ENCODE measurements around the gene ATG14. TPM values are rescaled to one million over a fixed set of nuclear protein-coding genes. Genes with fewer than 3 reads are reported as not detected.

ATG14 gene
- total and polyA plus RNA-seq, 2 of the 8 experiments (the other 6 are each of a cell fraction or from before 2014, with no cell fraction given) = 4.9 to 10.8 TPM

DNA sequence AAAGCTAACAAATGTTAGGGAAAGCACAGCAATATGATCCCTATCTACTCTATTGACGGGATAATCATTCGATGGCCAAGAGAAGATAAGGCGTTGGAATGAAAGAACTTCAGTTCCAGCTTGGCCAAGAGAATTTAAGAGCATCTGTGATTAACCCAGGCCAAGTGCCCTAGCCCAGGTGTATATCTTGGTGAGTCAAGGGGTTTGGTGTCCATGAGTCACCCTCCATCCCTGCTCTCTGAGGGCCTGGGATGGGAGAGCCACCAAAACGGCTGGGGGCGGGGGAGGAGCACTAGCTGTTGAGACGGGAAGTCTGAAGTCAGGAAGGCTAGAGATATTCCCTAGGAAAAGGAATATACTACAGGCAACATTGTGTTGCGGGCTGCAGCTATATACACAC lies 15.8 kb upstream of the ATG14 start:
- no peak for FAIRE-seq

More for the DNA sequence above, 15.8 kb upstream of the ATG14 start:
- Histone ChIP-seq H3K79me1 (ENCODE audit: low read depth, low read length) (no peaks in the 10 kb centered on the region), H2AK5ac (ENCODE audit: low read depth, low read length) (no peak overlapping the region), H4K20me1 (replicated peaks in 1 of 2; ENCODE audit: control insufficient read depth in 1 of 2, insufficient read depth in 2 of 2, low read length in 2 of 2) (no peaks in the 10 kb centered on the region), H3K23ac (ENCODE audit: insufficient read length) (no peak overlapping the region), H3K79me2 (ENCODE audit: control insufficient read depth in 1 of 2, insufficient read depth in 2 of 2, low read length in 2 of 2) (no peaks in the 10 kb centered on the region), H2BK120ac (replicated peaks; ENCODE audit: low read depth, low read length) (no peak overlapping the region), H3K18ac (ENCODE audit: extremely low read depth, low read length) (no peak overlapping the region), H4K91ac (replicated peaks; ENCODE audit: insufficient read length, low read length) (no peak overlapping the region), H3K27ac (ENCODE audit: low read depth, low read length) (no peak overlapping the region), H3K36me3 (ENCODE audit: control insufficient read depth in 2 of 4, insufficient read depth in 4 of 4, low read length in 3 of 4) (no peaks in the 10 kb centered on the region), H3K4me1 (replicated peaks in 1 of 4; ENCODE audit: control insufficient read depth in 3 of 4, insufficient read depth in 4 of 4, low read length in 3 of 4) (peaks cover 0 to 3% (median 0%) of the 10 kb centered on the region in 4 experiments; a peak in 2 of 7 replicates), H3K4ac (replicated peaks; ENCODE audit: insufficient read length, low read depth, low read length) (no peak overlapping the region), H3K9ac (replicated peaks in 1 of 4; ENCODE audit: extremely low read depth in 1 of 4, low read depth in 3 of 4, low read length in 3 of 4) (no peak overlapping the region), H2BK15ac (ENCODE audit: low read length) (no peak overlapping the region), H2BK5ac (ENCODE audit: low read depth, low read length) (no peak overlapping the region), H3K4me2 (ENCODE audit: insufficient read depth in 1 of 2, low read depth in 2 of 2, low read length in 2 of 2) (no peak overlapping the region), H3K23me2 (ENCODE audit: low read depth, low read length) (no peaks in the 10 kb centered on the region), H3K56ac (replicated peaks; ENCODE audit: insufficient read length, low read depth, low read length) (no peak overlapping the region), H3K14ac (ENCODE audit: insufficient read length) (no peak overlapping the region), H2BK20ac (ENCODE audit: low read length) (no peak overlapping the region), H2AFZ (ENCODE audit: low read length) (no peak overlapping the region), H2BK12ac (ENCODE audit: low read depth, low read length) (no peak overlapping the region), H4K8ac (ENCODE audit: extremely low read depth, insufficient read depth, low read length) (no peak overlapping the region), H4K5ac (ENCODE audit: insufficient read length, low read depth, low read length) (no peak overlapping the region), H3K9me3 (ENCODE audit: insufficient read depth in 2 of 2, low read depth in 1 of 2, low read length in 1 of 2) (no peaks in the 10 kb centered on the region), H3K4me3 (ENCODE audit: extremely low read depth in 1 of 4, insufficient read depth in 2 of 4, low read depth in 3 of 4, low read length in 4 of 4) (no peak overlapping the region), H3K27me3 (replicated peaks in 1 of 4; ENCODE audit: control insufficient read depth in 3 of 4, extremely low read depth in 1 of 4, insufficient read depth in 3 of 4, low read length in 3 of 4) (no peaks in the 10 kb centered on the region)
- ChIA-PET CTCF (ENCODE audit: partially characterized antibody) (interaction anchor here (0.6 to 5.7 kb wide), 6 partner anchors 8 to 363 kb away, joined by 3 to 65 read pairs (median 4); partner anchors contain the start of gene TBPL2), POLR2A (ENCODE audit: partially characterized antibody) (interaction anchor here (0.6 to 1.0 kb wide), 2 partner anchors 154 to 262 kb away, joined by 3 read pairs; no protein-coding TSS in a partner anchor)
- DNase-seq (ENCODE audit: low read depth in 1 of 2, low spot score in 2 of 2) = no peak
- TF ChIP-seq POLR2A (IDR thresholded peaks at IDR 0.05; ENCODE audit: control extremely low read depth in 1 of 2, low read depth in 2 of 2, low read length in 2 of 2) = no peak
- no peak for TF ChIP-seq CBX5 (IDR thresholded peaks at IDR 0.05; ENCODE audit: low read depth, low read length)
- TF ChIP-seq MAX (IDR thresholded peaks at IDR 0.05) = no peak
- no peak for TF ChIP-seq SP1 (IDR thresholded peaks at IDR 0.05; ENCODE audit: low read depth, low read length)
- no peak for TF ChIP-seq CHD2 (IDR thresholded peaks at IDR 0.05; ENCODE audit: low read length)
- TF ChIP-seq PHF8 (conservative IDR thresholded peaks at IDR 0.05; ENCODE audit: low read depth, low read length) = no peak
- no peak for TF ChIP-seq RAD21 (IDR thresholded peaks at IDR 0.05 in 1 of 2, conservative IDR thresholded peaks at IDR 0.05 in 1 of 2; ENCODE audit: low read depth in 2 of 2, low read length in 2 of 2)
- WGBS, 2 experiments (ENCODE audit: extremely low coverage in 1 of 2, insufficient coverage in 1 of 2, insufficient read length in 1 of 2, insufficient replicate concordance in 2 of 2, low coverage in 1 of 2, low lambda C conversion rate in 2 of 2, missing lambda C conversion rate in 1 of 2) = 91% methylated on average over 7 of the region's 7 CpGs; no CpG with 5 or more reads in 1 of the 2 experiments

All from H1 (cell line).